ENCODE measurements around the gene PPP1R3A. TPM values are rescaled to one million over a fixed set of nuclear protein-coding genes. Genes with fewer than 3 reads are reported as not detected.

PPP1R3A gene
- total RNA-seq (100 to 1,000 TPM in 7 of 9 donors, 10 to 100 TPM in 2; 53.4 to 156 (median 117) TPM), polyA plus RNA-seq (10 to 100 TPM; 17.2 to 24.3 TPM)
- long read RNA-seq, donor 1, full-length matches to known transcripts = 99 of 118 reads
- long read RNA-seq, donor 1, partial matches to known transcripts = 0 of 118 reads
- long read RNA-seq, donor 1, other reads (novel, unspliced or antisense) = 19 of 118 reads
- long read RNA-seq, donor 2, full-length matches to known transcripts = 157 of 179 reads
- long read RNA-seq, donor 2, partial matches to known transcripts = 5 of 179 reads
- long read RNA-seq, donor 2, other reads (novel, unspliced or antisense) = 17 of 179 reads
- long read RNA-seq, donor 3, full-length matches to known transcripts = 95 of 112 reads
- long read RNA-seq, donor 3, partial matches to known transcripts = 0 of 112 reads
- long read RNA-seq, donor 3, other reads (novel, unspliced or antisense) = 17 of 112 reads

GRCh38 chr7:113918946-113919345 is at the start of gene PPP1R3A:
PPP1R3A (minus strand) TSS chr7:113919009; CDS start chr7:113918996, 13 bp downstream.
- Histone ChIP-seq H3K4me1 (peaks cover 0 to 5% (median 0%) of the 10 kb centered on the region in 12 donors), H3K27ac (peak within 1 kb of the TSS; percentile 52 to 89 (median 74)), H3K36me3 (no peaks in the 10 kb centered on the region), H3K9me3 (no peaks in the 10 kb centered on the region), H3K27me3 (no peaks in the 10 kb centered on the region), H3K4me3 (peak within 1 kb of the TSS; percentile 3 to 62 (median 50))
- intact Hi-C loops (cut with DNase I) = loop anchor here in 5 of 10 donors (5.0 to 10.0 kb wide), 4 partner anchors 124 to 147 kb away; no protein-coding TSS in a partner anchor
- ATAC-seq (peak; percentile 96 to 97 (median 96)), DNase-seq (peak in 2 of 5 donors; percentile 40 to 44)
- WGBS, 4 donors = 6 to 16% (median 12%) methylated on average over 2 of the region's 2 CpGs
- TF ChIP-seq POLR2A (IDR thresholded peaks at IDR 0.05) = no peak
- peak in 10 of 12 donors; percentile 10 to 51 (median 34) for TF ChIP-seq CTCF (IDR thresholded peaks at IDR 0.05)

GRCh38 chr7:113963356-113963755 is 44.5 kb upstream of the PPP1R3A start:
- H3K36me3 ChIP-seq = no peaks in the 10 kb centered on the region
- TF ChIP-seq POLR2A (IDR thresholded peaks at IDR 0.05) = no peak
- no peak for TF ChIP-seq CTCF (IDR thresholded peaks at IDR 0.05)
- no peaks in the 10 kb centered on the region for H3K27me3 ChIP-seq
- no peak for ATAC-seq
- DNase-seq = no peak
- H3K27ac ChIP-seq = no peak overlapping the region
- intact Hi-C loops (cut with DNase I) = no loop called here
- no peak overlapping the region for H3K4me3 ChIP-seq
- no peaks in the 10 kb centered on the region for H3K4me1 ChIP-seq
- WGBS, 4 donors = 71 to 88% (median 78%) methylated on average over 2 of the region's 2 CpGs
- H3K9me3 ChIP-seq = peaks cover 0 to 18% (median 10%) of the 10 kb centered on the region in 12 donors

- 77 to 92% (median 81%) methylated on average over 2 of the region's 2 CpGs for WGBS, 4 donors
- Histone ChIP-seq H3K9me3 (peaks cover 0 to 33% (median 12%) of the 10 kb centered on the region in 12 donors), H3K4me3 (no peak overlapping the region), H3K4me1 (no peaks in the 10 kb centered on the region), H3K36me3 (no peaks in the 10 kb centered on the region), H3K27me3 (no peaks in the 10 kb centered on the region), H3K27ac (no peak overlapping the region)
- ATAC-seq (no peak), DNase-seq (no peak)
- TF ChIP-seq CTCF (IDR thresholded peaks at IDR 0.05) = no peak
- TF ChIP-seq POLR2A (IDR thresholded peaks at IDR 0.05) = no peak
- intact Hi-C loops (cut with DNase I) = no loop called here
These were observed 41.1 kb upstream of the PPP1R3A start for GRCh38 chr7:113959910-113960309.

GRCh38 chr7:113955157-113955556 is 36.3 kb upstream of the PPP1R3A start:
- Histone ChIP-seq H3K4me1 (no peaks in the 10 kb centered on the region), H3K9me3 (peaks cover 0 to 56% (median 36%) of the 10 kb centered on the region in 12 donors), H3K36me3 (no peaks in the 10 kb centered on the region), H3K27ac (no peak overlapping the region), H3K4me3 (no peak overlapping the region), H3K27me3 (no peaks in the 10 kb centered on the region)
- intact Hi-C loops (cut with DNase I) = no loop called here
- ATAC-seq (no peak), DNase-seq (no peak)
- TF ChIP-seq POLR2A (IDR thresholded peaks at IDR 0.05) (no peak), CTCF (IDR thresholded peaks at IDR 0.05) (no peak)
- WGBS, 4 donors = 85 to 91% (median 88%) methylated on average over 2 of the region's 2 CpGs

Data from heart left ventricle (tissue), 16 donors.